Measurements from ENCODE around the gene SAP30BP.

- no peak for TF ChIP-seq FOXJ3 (CRISPR knock-in tag; IDR thresholded peaks at IDR 0.05; ENCODE audit: borderline replicate concordance)
- no peak for TF ChIP-seq NR2F2 (IDR thresholded peaks at IDR 0.05; ENCODE audit: borderline replicate concordance, low read depth)
- no peak for TF ChIP-seq SRY (CRISPR knock-in tag; IDR thresholded peaks at IDR 0.05)
- no peak for TF ChIP-seq ZNF260 (CRISPR knock-in tag; IDR thresholded peaks at IDR 0.05; ENCODE audit: borderline replicate concordance, low read depth)
- no peak for TF ChIP-seq MAX (IDR thresholded peaks at IDR 0.05)
- TF ChIP-seq ZNF136 (CRISPR knock-in tag; IDR thresholded peaks at IDR 0.05; ENCODE audit: low read depth): no peak
- TF ChIP-seq, protein P1, sequence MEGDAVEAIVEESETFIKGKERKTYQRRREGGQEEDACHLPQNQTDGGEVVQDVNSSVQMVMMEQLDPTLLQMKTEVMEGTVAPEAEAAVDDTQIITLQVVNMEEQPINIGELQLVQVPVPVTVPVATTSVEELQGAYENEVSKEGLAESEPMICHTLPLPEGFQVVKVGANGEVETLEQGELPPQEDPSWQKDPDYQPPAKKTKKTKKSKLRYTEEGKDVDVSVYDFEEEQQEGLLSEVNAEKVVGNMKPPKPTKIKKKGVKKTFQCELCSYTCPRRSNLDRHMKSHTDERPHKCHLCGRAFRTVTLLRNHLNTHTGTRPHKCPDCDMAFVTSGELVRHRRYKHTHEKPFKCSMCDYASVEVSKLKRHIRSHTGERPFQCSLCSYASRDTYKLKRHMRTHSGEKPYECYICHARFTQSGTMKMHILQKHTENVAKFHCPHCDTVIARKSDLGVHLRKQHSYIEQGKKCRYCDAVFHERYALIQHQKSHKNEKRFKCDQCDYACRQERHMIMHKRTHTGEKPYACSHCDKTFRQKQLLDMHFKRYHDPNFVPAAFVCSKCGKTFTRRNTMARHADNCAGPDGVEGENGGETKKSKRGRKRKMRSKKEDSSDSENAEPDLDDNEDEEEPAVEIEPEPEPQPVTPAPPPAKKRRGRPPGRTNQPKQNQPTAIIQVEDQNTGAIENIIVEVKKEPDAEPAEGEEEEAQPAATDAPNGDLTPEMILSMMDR (CRISPR knock-in tag; IDR thresholded peaks at IDR 0.05): no peak
- no peak for TF ChIP-seq RAD21 (CRISPR knock-in tag; IDR thresholded peaks at IDR 0.05)
- TF ChIP-seq CREB1 (IDR thresholded peaks at IDR 0.05): no peak
- TF ChIP-seq CREB1 (CRISPR knock-in tag; IDR thresholded peaks at IDR 0.05): no peak
- TF ChIP-seq ZBTB46 (CRISPR knock-in tag; IDR thresholded peaks at IDR 0.05; ENCODE audit: borderline replicate concordance): no peak
- no peak for TF ChIP-seq MED1 (CRISPR knock-in tag; IDR thresholded peaks at IDR 0.05)
Measured at GRCh38 chr17:75724016-75725003, 57.2 kb downstream of the SAP30BP start.
